GM12878 (cell line): ENCODE results near the gene CAMK2D. TPM values are rescaled to one million over a fixed set of nuclear protein-coding genes. Genes with fewer than 3 reads are reported as not detected.

Source experiments
- ATAC-seq: fragments of 200-7000 bp; cut with Tn5 transposase; 3 replicates; pipeline ENCODE4 v1.9.1; 2020; ENCODE audit warnings: mild to moderate bottlenecking, moderate library complexity
- BruUV-seq: library from RNA; stranded (reverse); fragments of 400-500 nt; replicated peaks from 2 replicates; lab custom pipeline; 2021; lab: Mats Ljungman, UMichigan
- CTCF ChIA-PET: fragments of 300-600 bp; sonication (Branson Sonifier 250); formaldehyde crosslinking; extraction: SDS; loops from one replicate; lab custom pipeline; 2021; ENCODE audit warnings: inconsistent platforms; lab: Yijun Ruan, JAX
- POLR2A ChIA-PET: fragments of 350-600 bp; formaldehyde crosslinking; extraction: SDS; loops from one replicate; lab custom pipeline; 2021; ENCODE audit warnings: inconsistent platforms; lab: Charles Lee
- RAD21 ChIA-PET: fragments of 300-600 bp; sonication (Branson Sonifier 250); formaldehyde crosslinking; loops from one replicate; lab custom pipeline; 2023; ENCODE audit warnings: antibody characterized with exemption; ENCODE audit not compliant: unreplicated experiment; lab: Charles Lee
- SMC1A ChIA-PET: fragments of 300-600 bp; sonication (Branson Sonifier 250); formaldehyde crosslinking; loops from one replicate; lab custom pipeline; 2023; ENCODE audit not compliant: unreplicated experiment, uncharacterized antibody; lab: Charles Lee
- DNase-seq: peaks from one replicate; pipeline ENCODE4 v3.0.0-alpha.2; 2011; ENCODE audit warnings: low read depth, low spot score
- FAIRE-seq: peaks from 3 replicates; lab custom pipeline; 2011; peaks lifted over from hg19 to GRCh38; lab: Jason Lieb, UNC
- H2AFZ ChIP-seq: 2 replicates; pipeline ENCODE4 v1.6.0; 2011; ENCODE audit warnings: low read depth, low read length, control low read depth; ENCODE audit not compliant: control insufficient read depth
- H3K27ac ChIP-seq: 2 replicates; pipeline ENCODE4 v1.5.1; 2011; ENCODE audit warnings: control low read depth; ENCODE audit not compliant: control insufficient read depth, insufficient read depth
- H3K27me3 ChIP-seq, 2 experiments: replicated peaks in 1 of 2; 2 replicates each; pipeline versions ENCODE4 v1.6.0 to v1.6.1; 2011; ENCODE audit warnings: low read length in 1 of 2; ENCODE audit not compliant: control insufficient read depth in 2 of 2, insufficient read depth in 2 of 2
- H3K36me3 ChIP-seq, 2 experiments: 2 replicates each; pipeline ENCODE4 v1.5.1; 2011; ENCODE audit warnings: low read length in 1 of 2; ENCODE audit not compliant: control insufficient read depth in 2 of 2, insufficient read depth in 2 of 2
- H3K4me1 ChIP-seq: 2 replicates; pipeline ENCODE4 v1.6.1; 2011; ENCODE audit warnings: mild to moderate bottlenecking, low read length, moderate library complexity, mixed read lengths; ENCODE audit not compliant: control insufficient read depth, insufficient read depth
- H3K4me2 ChIP-seq: 2 replicates; pipeline ENCODE4 v1.6.0; 2011; ENCODE audit warnings: control low read depth; ENCODE audit not compliant: control insufficient read depth, insufficient read depth
- H3K4me3 ChIP-seq: fragments of 200-600 bp; sonication (generic); 2 replicates; pipeline ENCODE4 v1.5.1; 2016
- H3K79me2 ChIP-seq: 2 replicates; pipeline ENCODE4 v1.6.0; 2011; ENCODE audit warnings: low read length; ENCODE audit not compliant: control insufficient read depth, insufficient read depth
- H3K9ac ChIP-seq: 2 replicates; pipeline ENCODE4 v1.8.0; 2011; ENCODE audit warnings: low read length, control low read depth, mixed read lengths; ENCODE audit not compliant: control insufficient read depth, insufficient read depth
- H3K9me3 ChIP-seq: replicated peaks from 3 replicates; pipeline ENCODE4 v1.5.1; 2011; ENCODE audit warnings: mild to moderate bottlenecking, low read length; ENCODE audit not compliant: control insufficient read depth, insufficient read depth
- H4K20me1 ChIP-seq: 2 replicates; pipeline ENCODE4 v1.6.0; 2011; ENCODE audit not compliant: control insufficient read depth, insufficient read depth
- CBFB ChIP-seq: IDR thresholded peaks from 2 replicates; pipeline ENCODE4 v1.6.1; 2016; ENCODE audit warnings: antibody characterized with exemption, low read depth
- EP300 ChIP-seq, 2 experiments: fragments of 150-350 bp in 1 of 2; IDR thresholded peaks; 2 replicates each; pipeline ENCODE4 v1.6.1; 2011 to 2012; ENCODE audit warnings: low read depth in 2 of 2, low read length in 2 of 2, borderline replicate concordance in 1 of 2, improper control_type of control experiment in 1 of 2, inconsistent platforms in 1 of 2; ENCODE audit not compliant: control insufficient read depth in 1 of 2
- TBL1XR1 ChIP-seq: IDR thresholded peaks from 2 replicates; pipeline ENCODE4 v1.6.1; 2012; ENCODE audit warnings: low read depth, low read length, improper control_type of control experiment
- WRNIP1 ChIP-seq: IDR thresholded peaks from 2 replicates; pipeline ENCODE4 v1.6.1; 2011; ENCODE audit warnings: low read depth, low read length, improper control_type of control experiment, borderline replicate concordance
- YBX1 ChIP-seq: fragments of 450-650 bp; IDR thresholded peaks from 2 replicates; pipeline ENCODE4 v1.6.1; 2016; ENCODE audit warnings: antibody characterized with exemption
- ZZZ3 ChIP-seq: IDR thresholded peaks from 2 replicates; pipeline ENCODE4 v1.6.1; 2011; ENCODE audit warnings: low read depth; ENCODE audit not compliant: control insufficient read depth, insufficient read length
- WGBS: methylation state at CpG from one replicate; pipeline ENCODE4 v1.1.6; 2016; ENCODE audit warnings: low lambda C conversion rate; ENCODE audit not compliant: insufficient replicate concordance, insufficient coverage; ENCODE audit errors: missing lambda C conversion rate; 5-methylcytosine and 5-hydroxymethylcytosine counted together
- in situ Hi-C: fragments of 300-500 bp; cut with MboI; formaldehyde crosslinking; loops from 9 replicates; pipeline ENCODE4 v1.14.3; 2018; ENCODE audit warnings: mixed read lengths
- intact Hi-C: fragments of 100-400 bp; cut with micrococcal nuclease; formaldehyde crosslinking; loops from one replicate; pipeline ENCODE4 v1.14.2; 2022; ENCODE audit not compliant: unreplicated experiment
- polyA plus RNA-seq, 11 experiments: library from polyadenylated mRNA; depleted of rRNA in 4 of 11; unstranded in 6 of 11; stranded (reverse) in 5 of 11; fragments of >200 nt; fragmentation: Nextera tagmentation in 4 of 11; fragmentation: Illumina TruSeq in 1 of 11; extraction: Ambion mirVana in 4 of 11; extraction: Trizol in 1 of 11; gene quantifications; 1 replicate in 1 of 11; 2 replicates in 10 of 11; pipeline versions ENCODE4 v1.2.1 to v1.2.3, GENCODE V29; 2011 to 2016; ENCODE audit warnings: inconsistent platforms in 2 of 11, missing spikeins in 2 of 11, low read depth in 1 of 11
- total RNA-seq, 4 experiments: library from RNA; depleted of rRNA in 3 of 4; stranded (reverse); fragments of >200 nt in 3 of 4; fragmentation: Illumina TruSeq in 1 of 4; extraction: Trizol in 1 of 4; gene quantifications; 2 replicates each; pipeline versions ENCODE4 v1.2.1 to v1.2.3, GENCODE V29; 2013 to 2021
- TF ChIP-seq, protein P1 (sequence below): IDR thresholded peaks from 2 replicates; pipeline ENCODE4 v1.6.1; 2012; ENCODE audit warnings: low read depth, low read length, improper control_type of control experiment
- TF ChIP-seq, protein P2 (sequence below): fragments of 450-650 bp; IDR thresholded peaks from 2 replicates; pipeline ENCODE4 v1.6.1; 2017; ENCODE audit warnings: mild to moderate bottlenecking, moderate library complexity

CAMK2D gene
- total and polyA plus RNA-seq, 10 of the 15 experiments (the other 5 are each of a cell fraction or from before 2014, with no cell fraction given), result 6.9 to 88.5 (median 12.9) TPM

DNA sequence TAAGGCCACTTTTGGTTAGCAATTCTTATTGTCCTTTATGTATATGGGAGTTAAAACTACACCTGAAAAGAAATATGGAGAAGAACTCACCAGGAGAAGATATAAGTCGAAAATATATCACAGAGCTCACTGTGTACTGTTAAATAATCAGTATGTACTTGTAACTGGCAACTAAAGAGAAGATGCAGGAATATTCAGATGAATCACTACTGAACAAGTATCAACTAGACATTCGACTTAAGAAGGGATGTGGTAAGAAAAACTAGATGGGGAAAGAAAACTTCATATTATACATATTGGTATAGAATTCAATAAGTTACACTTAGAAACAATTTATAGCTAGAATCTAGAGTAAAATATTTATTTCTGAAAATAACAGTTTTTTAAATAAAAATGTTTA, 230.0 kb downstream of the CAMK2D start (continued):
- TF ChIP-seq ZZZ3 (no peak), EP300 (IDR thresholded peaks at IDR 0.05; ENCODE audit: borderline replicate concordance in 1 of 2, control insufficient read depth in 1 of 2, low read depth in 2 of 2, low read length in 2 of 2) (no peak), YBX1 (no peak)
- TF ChIP-seq, protein P1, sequence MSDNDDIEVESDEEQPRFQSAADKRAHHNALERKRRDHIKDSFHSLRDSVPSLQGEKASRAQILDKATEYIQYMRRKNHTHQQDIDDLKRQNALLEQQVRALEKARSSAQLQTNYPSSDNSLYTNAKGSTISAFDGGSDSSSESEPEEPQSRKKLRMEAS, result no peak

DNA sequence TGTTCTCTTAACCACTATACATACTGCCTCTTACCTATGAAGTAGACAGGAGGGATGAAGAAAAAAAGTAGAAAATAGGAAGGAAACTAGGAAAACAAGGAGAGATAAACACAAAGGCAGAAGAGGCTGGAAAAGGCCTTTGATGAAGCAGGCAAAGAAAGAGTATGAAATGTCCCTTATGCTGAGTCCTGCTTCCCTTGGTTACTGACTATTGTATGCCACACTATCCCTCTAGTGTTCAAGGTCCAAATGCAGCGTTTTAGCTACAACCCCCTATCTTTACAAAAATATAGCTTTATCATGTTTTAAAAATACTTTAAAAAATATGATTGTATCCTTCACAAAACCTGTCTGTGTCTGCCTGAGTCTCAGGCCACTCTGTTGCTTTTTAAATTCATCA, 233.1 kb downstream of the CAMK2D start:
- ChIA-PET POLR2A (interaction anchor here (1.0 kb wide), 1 partner anchor 70 kb away, joined by 3 read pairs; no protein-coding TSS in a partner anchor), CTCF (interaction anchor here (1.3 kb wide), 1 partner anchor 19 kb away, joined by 3 read pairs; no protein-coding TSS in a partner anchor)

More for the DNA sequence above, 233.1 kb downstream of the CAMK2D start:
- no peaks in the 10 kb centered on the region for H4K20me1 ChIP-seq
- peaks cover 2 to 10% of the 10 kb centered on the region in 2 experiments; a peak in 2 of 4 replicates for H3K36me3 ChIP-seq
- ChIA-PET RAD21 (no interaction called here), SMC1A (interaction anchor here (1.0 to 2.4 kb wide), 5 partner anchors 8 to 116 kb away, joined by 3 to 10 read pairs (median 3); no protein-coding TSS in a partner anchor)
- FAIRE-seq (no peak), ATAC-seq (no peak), DNase-seq (no peak)
- intact Hi-C loops, result loop anchor here (5.0 kb wide), 1 partner anchor 136 kb away; no protein-coding TSS in a partner anchor
- H2AFZ ChIP-seq, result no peak overlapping the region
- WGBS, result 89% methylated on average over 1 of the region's 1 CpG
- H3K4me3 ChIP-seq, result no peak overlapping the region
- H3K9ac ChIP-seq, result no peak overlapping the region
- in situ Hi-C loops, result no loop called here
- TF ChIP-seq, protein P2, sequence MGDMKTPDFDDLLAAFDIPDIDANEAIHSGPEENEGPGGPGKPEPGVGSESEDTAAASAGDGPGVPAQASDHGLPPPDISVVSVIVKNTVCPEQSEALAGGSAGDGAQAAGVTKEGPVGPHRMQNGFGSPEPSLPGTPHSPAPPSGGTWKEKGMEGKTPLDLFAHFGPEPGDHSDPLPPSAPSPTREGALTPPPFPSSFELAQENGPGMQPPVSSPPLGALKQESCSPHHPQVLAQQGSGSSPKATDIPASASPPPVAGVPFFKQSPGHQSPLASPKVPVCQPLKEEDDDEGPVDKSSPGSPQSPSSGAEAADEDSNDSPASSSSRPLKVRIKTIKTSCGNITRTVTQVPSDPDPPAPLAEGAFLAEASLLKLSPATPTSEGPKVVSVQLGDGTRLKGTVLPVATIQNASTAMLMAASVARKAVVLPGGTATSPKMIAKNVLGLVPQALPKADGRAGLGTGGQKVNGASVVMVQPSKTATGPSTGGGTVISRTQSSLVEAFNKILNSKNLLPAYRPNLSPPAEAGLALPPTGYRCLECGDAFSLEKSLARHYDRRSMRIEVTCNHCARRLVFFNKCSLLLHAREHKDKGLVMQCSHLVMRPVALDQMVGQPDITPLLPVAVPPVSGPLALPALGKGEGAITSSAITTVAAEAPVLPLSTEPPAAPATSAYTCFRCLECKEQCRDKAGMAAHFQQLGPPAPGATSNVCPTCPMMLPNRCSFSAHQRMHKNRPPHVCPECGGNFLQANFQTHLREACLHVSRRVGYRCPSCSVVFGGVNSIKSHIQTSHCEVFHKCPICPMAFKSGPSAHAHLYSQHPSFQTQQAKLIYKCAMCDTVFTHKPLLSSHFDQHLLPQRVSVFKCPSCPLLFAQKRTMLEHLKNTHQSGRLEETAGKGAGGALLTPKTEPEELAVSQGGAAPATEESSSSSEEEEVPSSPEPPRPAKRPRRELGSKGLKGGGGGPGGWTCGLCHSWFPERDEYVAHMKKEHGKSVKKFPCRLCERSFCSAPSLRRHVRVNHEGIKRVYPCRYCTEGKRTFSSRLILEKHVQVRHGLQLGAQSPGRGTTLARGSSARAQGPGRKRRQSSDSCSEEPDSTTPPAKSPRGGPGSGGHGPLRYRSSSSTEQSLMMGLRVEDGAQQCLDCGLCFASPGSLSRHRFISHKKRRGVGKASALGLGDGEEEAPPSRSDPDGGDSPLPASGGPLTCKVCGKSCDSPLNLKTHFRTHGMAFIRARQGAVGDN, result no peak
- TF ChIP-seq WRNIP1 (no peak), CBFB (no peak), TBL1XR1 (no peak)
- peaks cover 12% of the 10 kb centered on the region for H3K4me1 ChIP-seq
- BruUV-seq, result no TSS peak
- no peaks in the 10 kb centered on the region for H3K9me3 ChIP-seq
- H3K79me2 ChIP-seq, result no peaks in the 10 kb centered on the region
- no peak overlapping the region for H3K27ac ChIP-seq
- H3K27me3 ChIP-seq, result no peaks in the 10 kb centered on the region
- no peak overlapping the region for H3K4me2 ChIP-seq
